CD4-positive, alpha-beta memory T cell (primary cell): ENCODE measurements around the gene HOXA9. TPM values are rescaled to one million over a fixed set of nuclear protein-coding genes. Genes with fewer than 3 reads are reported as not detected.
A peak's percentile ranks its signal among the peaks of the same experiment; 100 is the strongest.

ENCODE experiments used
- CTCF ChIA-PET: fragments of 350-600 bp; sonication (Branson Sonifier 250); formaldehyde crosslinking; loops from one replicate; lab custom pipeline; 2021; ENCODE audit warnings: inconsistent platforms; ENCODE audit not compliant: partially characterized antibody; lab: Charles Lee
- POLR2A ChIA-PET: fragments of 350-600 bp; sonication (Branson Sonifier 250); formaldehyde crosslinking; loops from one replicate; lab custom pipeline; 2021; ENCODE audit not compliant: partially characterized antibody; lab: Charles Lee
- DNase-seq, 5 donors: peaks; one replicate each; pipeline versions ENCODE4 v3.0.0 to v3.0.0-alpha.2; 2020 to 2022; ENCODE audit warnings: mixed read lengths in 1 of 5
- H3K27ac ChIP-seq: one replicate; pipeline ENCODE4 v1.7.0; 2013; ENCODE audit warnings: low read depth, low read length
- H3K27me3 ChIP-seq: 2 replicates; pipeline ENCODE4 v1.7.0; 2013; ENCODE audit warnings: mild to moderate bottlenecking, low read length, moderate library complexity; ENCODE audit not compliant: insufficient read depth
- H3K36me3 ChIP-seq: 2 replicates; pipeline ENCODE4 v1.7.0; 2013; ENCODE audit warnings: mild to moderate bottlenecking, low read length, moderate library complexity; ENCODE audit not compliant: insufficient read depth
- H3K4me1 ChIP-seq: 2 replicates; pipeline ENCODE4 v1.7.0; 2013; ENCODE audit warnings: mild to moderate bottlenecking, low read length, moderate library complexity; ENCODE audit not compliant: insufficient read depth
- H3K4me3 ChIP-seq, 2 donors: one replicate each; pipeline ENCODE4 v1.7.0; 2013; ENCODE audit warnings: low read length in 2 of 2, mild to moderate bottlenecking in 1 of 2
- H3K9me3 ChIP-seq, 2 donors: one replicate each; pipeline ENCODE4 v1.7.0; 2013; ENCODE audit warnings: low read length in 2 of 2, control low read depth in 1 of 2; ENCODE audit not compliant: control insufficient read depth in 1 of 2
- H3K27ac Mint-ChIP-seq, 7 donors: one replicate each; pipeline ENCODE4 v1.8.0; 2020 to 2021; ENCODE audit warnings: mixed read lengths in 7 of 7, mild to moderate bottlenecking in 6 of 7, inconsistent platforms in 3 of 7, moderate library complexity in 3 of 7
- H3K27me3 Mint-ChIP-seq, 2 donors: one replicate each; pipeline ENCODE4 v1.8.0; 2020 to 2021; ENCODE audit warnings: mixed read lengths in 2 of 2
- H3K36me3 Mint-ChIP-seq, 2 donors: one replicate each; pipeline ENCODE4 v1.8.0; 2020 to 2021; ENCODE audit warnings: mixed read lengths in 2 of 2, inconsistent platforms in 1 of 2, mild to moderate bottlenecking in 1 of 2
- H3K4me1 Mint-ChIP-seq, 4 donors: one replicate each; pipeline ENCODE4 v1.8.0; 2020 to 2021; ENCODE audit warnings: mixed read lengths in 4 of 4, mild to moderate bottlenecking in 1 of 4
- H3K4me3 Mint-ChIP-seq, 8 donors: one replicate each; pipeline ENCODE4 v1.8.0; 2020 to 2021; ENCODE audit warnings: mixed read lengths in 8 of 8, mild to moderate bottlenecking in 7 of 8, moderate library complexity in 6 of 8, inconsistent platforms in 3 of 8
- H3K9me3 Mint-ChIP-seq, 8 donors: one replicate each; pipeline ENCODE4 v1.8.0; 2020 to 2021; ENCODE audit warnings: mixed read lengths in 8 of 8, mild to moderate bottlenecking in 5 of 8, inconsistent platforms in 3 of 8, moderate library complexity in 1 of 8
- intact Hi-C: fragments of 100-400 bp; cut with micrococcal nuclease; formaldehyde crosslinking; loops from one replicate; pipeline ENCODE4 v1.15.1; 2023
- polyA plus RNA-seq, 2 donors: library from polyadenylated mRNA; unstranded; fragments of 300-500 nt; fragmentation: Illumina TruSeq; gene quantifications; one replicate each; pipeline ENCODE4 v1.2.3, GENCODE V29; 2021
- total RNA-seq, 2 experiments: library from RNA; stranded (reverse); gene quantifications; one replicate each; pipeline ENCODE4 v1.2.3, GENCODE V29; 2021

Gene HOXA9
- total and polyA plus RNA-seq, 4 experiments from 2014 or later = not detected

- DNase-seq = no peak
- Histone ChIP-seq H3K4me3 (no peak overlapping the region), H3K4me1 (peaks cover 47% of the 10 kb centered on the region), H3K9me3 (no peaks in the 10 kb centered on the region), H3K27me3 (peaks cover 85% of the 10 kb centered on the region), H3K36me3 (no peaks in the 10 kb centered on the region), H3K27ac (no peak overlapping the region)
- peak overlapping the region in 6 of 8 donors; percentile 27 to 76 (median 39) for H3K4me3 Mint-ChIP-seq
- ChIA-PET POLR2A (interaction anchor here (0.8 to 1.1 kb wide), 2 partner anchors 16 to 20 kb away, joined by 3 read pairs; no protein-coding TSS in a partner anchor), CTCF (interaction anchor here (0.9 to 1.5 kb wide), 7 partner anchors 10 to 788 kb away, joined by 3 to 6 read pairs (median 3); partner anchors contain the start of genes HOXA10 and HOXA6)
- intact Hi-C loops = no loop called here
- peaks cover 0 to 3% of the 10 kb centered on the region in 2 donors for H3K36me3 Mint-ChIP-seq
- H3K9me3 Mint-ChIP-seq = peaks cover 0 to 41% (median 0%) of the 10 kb centered on the region in 8 donors
- H3K27me3 Mint-ChIP-seq = peaks cover 67 to 72% of the 10 kb centered on the region in 2 donors
- H3K4me1 Mint-ChIP-seq = peaks cover 25 to 74% (median 39%) of the 10 kb centered on the region in 4 donors
- peak overlapping the region in 5 of 7 donors; percentile 38 to 88 (median 75) for H3K27ac Mint-ChIP-seq
Measured at GRCh38 chr7:27156916-27157701, 8.2 kb downstream of the HOXA9 start.

GRCh38 chr7:27156508-27156898, 8.8 kb downstream of the HOXA9 start, which contains the start of gene HOXA7:
Gene HOXA7, minus strand, starts transcription at chr7:27156675. Its CDS starts 130 bp downstream, at chr7:27156545.
- H3K27me3 Mint-ChIP-seq = peaks cover 73 to 78% of the 10 kb centered on the region in 2 donors
- DNase-seq = no peak
- POLR2A ChIA-PET = interaction anchor here (0.6 to 1.1 kb wide), 3 partner anchors 16 to 376 kb away, joined by 3 read pairs; no protein-coding TSS in a partner anchor

GRCh38 chr7:27155816-27156507, 9.4 kb downstream of the HOXA9 start:
- peaks cover 0 to 3% of the 10 kb centered on the region in 2 donors for H3K36me3 Mint-ChIP-seq
- H3K27ac Mint-ChIP-seq = peak overlapping the region in 5 of 7 donors; percentile 36 to 93 (median 88)
- H3K4me3 Mint-ChIP-seq = peak overlapping the region in 7 of 8 donors; percentile 38 to 88 (median 74)
- peaks cover 75 to 80% of the 10 kb centered on the region in 2 donors for H3K27me3 Mint-ChIP-seq
- peak in 2 of 5 donors; percentile 42 to 45 for DNase-seq
- H3K4me1 ChIP-seq = peaks cover 54% of the 10 kb centered on the region
- intact Hi-C loops = no loop called here
- H3K9me3 ChIP-seq = no peaks in the 10 kb centered on the region
- peaks cover 30 to 83% (median 49%) of the 10 kb centered on the region in 4 donors for H3K4me1 Mint-ChIP-seq
- H3K27me3 ChIP-seq = peaks cover 91% of the 10 kb centered on the region
- no peaks in the 10 kb centered on the region for H3K36me3 ChIP-seq
- no peak overlapping the region for H3K4me3 ChIP-seq
- peaks cover 0 to 43% (median 0%) of the 10 kb centered on the region in 8 donors for H3K9me3 Mint-ChIP-seq
- ChIA-PET CTCF (interaction anchor here (1.1 to 1.5 kb wide), 4 partner anchors 40 to 787 kb away, joined by 3 to 5 read pairs (median 4); no protein-coding TSS in a partner anchor), POLR2A (interaction anchor here (0.6 to 1.1 kb wide), 2 partner anchors 17 to 376 kb away, joined by 3 read pairs; no protein-coding TSS in a partner anchor)
- H3K27ac ChIP-seq = no peak overlapping the region

More at GRCh38 chr7:27156508-27156898, 8.8 kb downstream of the HOXA9 start, which contains the start of gene HOXA7:
- intact Hi-C loops = no loop called here
- H3K9me3 ChIP-seq = no peaks in the 10 kb centered on the region
- H3K4me3 Mint-ChIP-seq = peak within 1 kb of the TSS in 7 of 8 donors; percentile 38 to 88 (median 74)
- H3K9me3 Mint-ChIP-seq = peaks cover 0 to 43% (median 0%) of the 10 kb centered on the region in 8 donors
- no peak within 1 kb of the TSS for H3K4me3 ChIP-seq
- peak within 1 kb of the TSS in 5 of 7 donors; percentile 70 to 93 (median 88) for H3K27ac Mint-ChIP-seq
- peaks cover 28 to 80% (median 45%) of the 10 kb centered on the region in 4 donors for H3K4me1 Mint-ChIP-seq
- CTCF ChIA-PET = interaction anchor here (0.9 to 1.5 kb wide), 5 partner anchors 12 to 788 kb away, joined by 3 to 6 read pairs (median 4); partner anchors contain the start of gene HOXA10
- peaks cover 86% of the 10 kb centered on the region for H3K27me3 ChIP-seq
- H3K36me3 Mint-ChIP-seq = peaks cover 0 to 3% of the 10 kb centered on the region in 2 donors
- H3K36me3 ChIP-seq = no peaks in the 10 kb centered on the region
- H3K4me1 ChIP-seq = peaks cover 53% of the 10 kb centered on the region
- no peak within 1 kb of the TSS for H3K27ac ChIP-seq

- H3K36me3 ChIP-seq = no peaks in the 10 kb centered on the region
- H3K27ac Mint-ChIP-seq = peak overlapping the region in 4 of 7 donors; percentile 70 to 91 (median 82)
- peak overlapping the region; percentile 39 to 88 (median 74) for H3K4me3 Mint-ChIP-seq
- intact Hi-C loops = loop anchor here (5.0 kb wide), 1 partner anchor 1903 kb away; no protein-coding TSS in a partner anchor
- ChIA-PET CTCF (interaction anchor here (0.9 to 1.3 kb wide), 4 partner anchors 41 to 786 kb away, joined by 3 read pairs; no protein-coding TSS in a partner anchor), POLR2A (interaction anchor here (0.8 to 1.0 kb wide), 2 partner anchors 11 to 24 kb away, joined by 3 to 4 read pairs; partner anchors contain the start of gene HOXA4)
- no peak overlapping the region for H3K27ac ChIP-seq
- H3K4me1 Mint-ChIP-seq = peaks cover 32 to 86% (median 53%) of the 10 kb centered on the region in 4 donors
- H3K9me3 ChIP-seq = no peaks in the 10 kb centered on the region
- H3K4me1 ChIP-seq = peaks cover 54% of the 10 kb centered on the region
- no peak overlapping the region for H3K4me3 ChIP-seq
- H3K36me3 Mint-ChIP-seq = peaks cover 0 to 3% of the 10 kb centered on the region in 2 donors
- peaks cover 0 to 43% (median 0%) of the 10 kb centered on the region in 8 donors for H3K9me3 Mint-ChIP-seq
- H3K27me3 ChIP-seq = peaks cover 95% of the 10 kb centered on the region
- H3K27me3 Mint-ChIP-seq = peaks cover 78 to 82% of the 10 kb centered on the region in 2 donors
- no peak for DNase-seq
Measured at GRCh38 chr7:27154901-27155815, 10.2 kb downstream of the HOXA9 start.

GRCh38 chr7:27154369-27154768, 11.0 kb downstream of the HOXA9 start:
- intact Hi-C loops = loop anchor here (5.0 kb wide), 1 partner anchor 1902 kb away; no protein-coding TSS in a partner anchor
- Mint-ChIP-seq H3K27ac (peak overlapping the region in 1 of 7 donors; percentile 88), H3K4me3 (peak overlapping the region in 5 of 8 donors; percentile 49 to 79 (median 69)), H3K4me1 (peaks cover 32 to 79% (median 49%) of the 10 kb centered on the region in 4 donors), H3K27me3 (peaks cover 77 to 80% of the 10 kb centered on the region in 2 donors), H3K9me3 (peaks cover 0 to 40% (median 0%) of the 10 kb centered on the region in 8 donors), H3K36me3 (peaks cover 0 to 3% of the 10 kb centered on the region in 2 donors)
- H3K27me3 ChIP-seq = peaks cover 94% of the 10 kb centered on the region
- H3K9me3 ChIP-seq = no peaks in the 10 kb centered on the region
- CTCF ChIA-PET = interaction anchor here (0.9 to 1.3 kb wide), 5 partner anchors 8 to 785 kb away, joined by 3 to 4 read pairs (median 3); no protein-coding TSS in a partner anchor
- no peak overlapping the region for H3K27ac ChIP-seq
- no peaks in the 10 kb centered on the region for H3K36me3 ChIP-seq
- no peak for DNase-seq
- H3K4me3 ChIP-seq = no peak overlapping the region
- H3K4me1 ChIP-seq = peaks cover 51% of the 10 kb centered on the region
- POLR2A ChIA-PET = interaction anchor here (0.8 to 1.0 kb wide), 2 partner anchors 12 to 23 kb away, joined by 3 to 4 read pairs; partner anchors contain the start of gene HOXA4
